Epithelial cell of proximal tubule (primary cell): Measurements from ENCODE around the gene ZNHIT6. TPM values are rescaled to one million over a fixed set of nuclear protein-coding genes. Genes with fewer than 3 reads are reported as not detected.

Experiments
- DNase-seq: peaks from one replicate; pipeline ENCODE4 v3.0.0-alpha.2; 2011; ENCODE audit warnings: low read depth
- H3K4me3 ChIP-seq: 2 replicates; pipeline ENCODE4 v1.5.1; 2011; ENCODE audit warnings: low read depth, mild to moderate bottlenecking, low read length
- CTCF ChIP-seq: conservative IDR thresholded peaks from 2 replicates; pipeline ENCODE4 v1.5.1; 2012; ENCODE audit warnings: low read depth, mild to moderate bottlenecking, low read length
- total RNA-seq: library from RNA; depleted of rRNA; stranded (reverse); fragments of >200 nt; gene quantifications from 2 replicates; pipeline ENCODE4 v1.2.3, GENCODE V29; 2015

The ZNHIT6 gene
- total RNA-seq, 1 donor from 2014 or later, result 13.1 TPM

GRCh38 chr1:85638412-85638811 is 69.8 kb downstream of the ZNHIT6 start:
- DNase-seq, result no peak
- TF ChIP-seq CTCF, result no peak
- H3K4me3 ChIP-seq, result no peak overlapping the region

GRCh38 chr1:85630493-85630892 is 77.7 kb downstream of the ZNHIT6 start:
- DNase-seq, result no peak
- H3K4me3 ChIP-seq, result no peak overlapping the region
- TF ChIP-seq CTCF, result peak; percentile 7

- peak overlapping the region; percentile 13 for H3K4me3 ChIP-seq
- no peak for DNase-seq
- TF ChIP-seq CTCF, result no peak
These were observed 78.7 kb downstream of the ZNHIT6 start for GRCh38 chr1:85629532-85629920.

GRCh38 chr1:85628791-85629531 is 79.3 kb downstream of the ZNHIT6 start:
- DNase-seq, result no peak
- TF ChIP-seq CTCF, result no peak
- peak overlapping the region; percentile 13 for H3K4me3 ChIP-seq

- TF ChIP-seq CTCF, result no peak
- no peak overlapping the region for H3K4me3 ChIP-seq
- DNase-seq, result no peak
These were observed 81.4 kb downstream of the ZNHIT6 start for GRCh38 chr1:85626818-85627217.

GRCh38 chr1:85624361-85624760 is 83.9 kb downstream of the ZNHIT6 start:
- no peak overlapping the region for H3K4me3 ChIP-seq
- TF ChIP-seq CTCF, result no peak
- DNase-seq, result no peak

GRCh38 chr1:85623061-85623471 is 85.2 kb downstream of the ZNHIT6 start:
- TF ChIP-seq CTCF, result no peak
- no peak overlapping the region for H3K4me3 ChIP-seq
- no peak for DNase-seq
